ENCODE results near the gene C2.
"Not testable (repeated sequence)": the region's sequence is repeated elsewhere in the genome, so short reads cannot be mapped to it uniquely, and the experiment has no call there.

Gene C2

DNA sequence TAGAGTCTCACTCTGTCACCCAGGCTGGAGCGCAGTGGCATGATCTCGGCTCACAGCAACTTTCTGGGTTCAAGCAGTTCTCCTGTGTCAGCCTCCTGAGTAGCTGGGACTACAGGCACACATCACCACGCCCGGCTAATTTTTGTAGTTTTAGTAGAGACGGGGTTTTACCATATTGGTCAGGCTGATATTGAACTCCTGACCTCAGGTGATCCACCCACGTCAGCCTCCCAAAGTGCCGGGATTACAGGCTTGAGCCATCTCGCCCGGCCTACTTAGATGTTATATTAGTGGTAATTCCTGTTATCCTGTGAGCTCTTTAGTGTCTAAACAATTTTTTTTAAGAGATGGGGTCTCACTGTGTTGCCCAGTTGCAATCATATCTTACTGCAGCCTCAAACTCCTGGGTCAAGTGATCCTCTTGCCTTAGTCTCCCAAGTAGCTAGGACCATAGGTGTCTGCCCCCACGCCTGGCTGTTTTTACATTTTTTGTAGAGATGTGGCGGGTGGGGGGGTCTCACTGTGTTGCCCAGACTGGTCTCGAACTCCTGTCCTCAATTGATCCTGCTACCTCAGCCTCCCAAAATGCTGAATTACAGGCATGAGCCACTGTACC lies 50.4 kb downstream of the C2 start:
- in situ Hi-C loops (cut with HindIII; ENCODE audit: low pct_ligation_motif_present, low sequenced_read_pairs): no loop called here
- TF ChIP-seq CTCF (IDR thresholded peaks at IDR 0.05; ENCODE audit: low read depth, low read length, missing control alignments): no peak
- H3K27ac ChIP-seq: no peak overlapping the region

GRCh38 chr6:31978831-31979230 lies 51.3 kb downstream of the C2 start:
- H3K4me3 ChIP-seq (ENCODE audit: low read depth, low read length): no peak overlapping the region
- no peak overlapping the region for H3K27ac ChIP-seq
- H3K36me3 ChIP-seq (replicated peaks): peaks cover 2% of the 10 kb centered on the region
- DNase-seq: no peak
- H3K27me3 ChIP-seq (replicated peaks): no peaks in the 10 kb centered on the region
- TF ChIP-seq CTCF (IDR thresholded peaks at IDR 0.05; ENCODE audit: low read depth, low read length, missing control alignments): no peak
- in situ Hi-C loops (cut with HindIII; ENCODE audit: low pct_ligation_motif_present, low sequenced_read_pairs): no loop called here

More for the DNA sequence above, 50.4 kb downstream of the C2 start:
- H3K27me3 ChIP-seq (replicated peaks): no peaks in the 10 kb centered on the region
- H3K36me3 ChIP-seq (replicated peaks): peaks cover 2% of the 10 kb centered on the region
- no peak for DNase-seq
- no peak overlapping the region for H3K4me3 ChIP-seq (ENCODE audit: low read depth, low read length)

DNA sequence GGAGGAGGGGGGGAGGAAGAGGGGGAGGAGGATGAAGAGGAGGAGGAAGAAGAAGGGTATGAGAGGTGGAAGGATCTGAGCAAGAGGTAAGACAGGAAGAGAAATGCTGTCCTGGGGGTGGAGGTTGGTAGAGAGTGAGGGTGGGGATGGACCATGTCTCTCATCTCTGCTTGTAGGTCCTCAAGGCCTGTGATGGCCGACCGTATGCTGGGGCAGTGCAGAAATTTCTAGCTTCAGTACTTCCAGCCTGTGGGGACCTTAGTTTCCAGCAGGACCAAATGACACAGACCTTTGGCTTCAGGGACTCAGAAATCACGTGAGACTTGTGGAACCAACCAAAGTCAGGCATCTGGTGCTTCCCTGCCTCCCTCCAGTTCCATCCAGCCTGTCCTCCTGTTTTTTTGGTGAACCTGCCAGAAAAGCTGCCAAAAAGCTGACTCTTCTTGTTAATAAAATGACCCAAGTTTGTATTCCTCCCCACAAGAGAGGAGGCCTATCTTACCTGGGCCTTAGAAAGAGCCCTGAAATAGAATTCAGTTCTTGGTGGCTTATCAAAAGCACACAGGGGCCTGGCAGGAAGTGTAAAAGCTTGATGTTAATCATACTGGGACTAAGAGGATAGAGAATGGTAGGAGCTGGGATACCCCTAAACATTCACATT lies 51.9 kb downstream of the C2 start:
- DNase-seq: no peak
- Histone ChIP-seq H3K4me3 (ENCODE audit: low read depth, low read length) (no peak overlapping the region), H3K27me3 (replicated peaks) (no peaks in the 10 kb centered on the region), H3K27ac (no peak overlapping the region), H3K36me3 (replicated peaks) (peaks cover 2% of the 10 kb centered on the region)
- in situ Hi-C loops (cut with HindIII; ENCODE audit: low pct_ligation_motif_present, low sequenced_read_pairs): no loop called here
- TF ChIP-seq CTCF (IDR thresholded peaks at IDR 0.05; ENCODE audit: low read depth, low read length, missing control alignments): no peak

GRCh38 chr6:31980195-31980876 lies 52.8 kb downstream of the C2 start:
- in situ Hi-C loops (cut with HindIII; ENCODE audit: low pct_ligation_motif_present, low sequenced_read_pairs); H3K27me3 ChIP-seq (replicated peaks); H3K4me3 ChIP-seq (ENCODE audit: low read depth, low read length); DNase-seq; H3K36me3 ChIP-seq (replicated peaks); H3K27ac ChIP-seq: not testable (repeated sequence)

- H3K27me3 ChIP-seq (replicated peaks); H3K36me3 ChIP-seq (replicated peaks); in situ Hi-C loops (cut with HindIII; ENCODE audit: low pct_ligation_motif_present, low sequenced_read_pairs); DNase-seq; H3K4me3 ChIP-seq (ENCODE audit: low read depth, low read length); H3K27ac ChIP-seq: not testable (repeated sequence)
These were observed 53.5 kb downstream of the C2 start for GRCh38 chr6:31980998-31981397.

- H3K4me3 ChIP-seq (ENCODE audit: low read depth, low read length); H3K27ac ChIP-seq; in situ Hi-C loops (cut with HindIII; ENCODE audit: low pct_ligation_motif_present, low sequenced_read_pairs); H3K27me3 ChIP-seq (replicated peaks); DNase-seq; H3K36me3 ChIP-seq (replicated peaks): not testable (repeated sequence)
These were observed 54.2 kb downstream of the C2 start, which contains the start of gene C4A for GRCh38 chr6:31981744-31982143. TSS of gene C4A (plus strand) at chr6:31982057. CDS start at chr6:31982108, 51 bp downstream.

GRCh38 chr6:31989363-31989762 lies 61.8 kb downstream of the C2 start:
- in situ Hi-C loops (cut with HindIII; ENCODE audit: low pct_ligation_motif_present, low sequenced_read_pairs); H3K27me3 ChIP-seq (replicated peaks); H3K36me3 ChIP-seq (replicated peaks); H3K27ac ChIP-seq; H3K4me3 ChIP-seq (ENCODE audit: low read depth, low read length); DNase-seq: not testable (repeated sequence)

GRCh38 chr6:31994421-31994820 lies 66.9 kb downstream of the C2 start:
- H3K27ac ChIP-seq; H3K27me3 ChIP-seq (replicated peaks); H3K4me3 ChIP-seq (ENCODE audit: low read depth, low read length); in situ Hi-C loops (cut with HindIII; ENCODE audit: low pct_ligation_motif_present, low sequenced_read_pairs); H3K36me3 ChIP-seq (replicated peaks); DNase-seq: not testable (repeated sequence)

Measured in brain microvascular endothelial cell (primary cell).